Liver (tissue), 3 donors: ENCODE measurements around the gene KRT86.

ENCODE experiments used
- EGR1 ChIP-seq, 2 donors: IDR thresholded peaks; 2 replicates each; pipeline ENCODE4 v1.6.1; 2016 to 2018; ENCODE audit warnings: antibody characterized with exemption in 2 of 2, low read depth in 2 of 2
- FOXA1 ChIP-seq: IDR thresholded peaks from 2 replicates; pipeline ENCODE4 v1.6.1; 2016; ENCODE audit warnings: antibody characterized with exemption
- FOXA2 ChIP-seq: IDR thresholded peaks from 2 replicates; pipeline ENCODE4 v1.6.1; 2016; ENCODE audit warnings: antibody characterized with exemption
- RAD21 ChIP-seq, 2 donors: IDR thresholded peaks; 2 replicates each; pipeline ENCODE4 v1.6.1; 2016; ENCODE audit warnings: antibody characterized with exemption in 2 of 2, mild to moderate bottlenecking in 2 of 2
- SP1 ChIP-seq: IDR thresholded peaks from 2 replicates; pipeline ENCODE4 v1.6.1; 2018; ENCODE audit warnings: antibody characterized with exemption, mild to moderate bottlenecking
- TAF1 ChIP-seq: conservative IDR thresholded peaks from 2 replicates; pipeline ENCODE4 v1.6.1; 2016; ENCODE audit warnings: antibody characterized with exemption, mild to moderate bottlenecking
- TF ChIP-seq, protein P1 (sequence below): fragments of 150-350 bp; IDR thresholded peaks from 2 replicates; pipeline ENCODE4 v1.5.1; 2017; ENCODE audit warnings: improper control_type of control experiment, low read depth, low read length; ENCODE audit not compliant: missing input control
- TF ChIP-seq, protein P2 (sequence below): IDR thresholded peaks from 2 replicates; pipeline ENCODE4 v1.6.1; 2016; ENCODE audit warnings: antibody characterized with exemption
- TF ChIP-seq, protein P3 (sequence below): IDR thresholded peaks from 2 replicates; pipeline ENCODE4 v1.6.1; 2016; ENCODE audit warnings: antibody characterized with exemption
- TF ChIP-seq, protein P4 (sequence below): IDR thresholded peaks from 2 replicates; pipeline ENCODE4 v1.6.1; 2016; ENCODE audit warnings: antibody characterized with exemption, mild to moderate bottlenecking
- donor health status: healthy.
- donor health status: healthy.

DNA sequence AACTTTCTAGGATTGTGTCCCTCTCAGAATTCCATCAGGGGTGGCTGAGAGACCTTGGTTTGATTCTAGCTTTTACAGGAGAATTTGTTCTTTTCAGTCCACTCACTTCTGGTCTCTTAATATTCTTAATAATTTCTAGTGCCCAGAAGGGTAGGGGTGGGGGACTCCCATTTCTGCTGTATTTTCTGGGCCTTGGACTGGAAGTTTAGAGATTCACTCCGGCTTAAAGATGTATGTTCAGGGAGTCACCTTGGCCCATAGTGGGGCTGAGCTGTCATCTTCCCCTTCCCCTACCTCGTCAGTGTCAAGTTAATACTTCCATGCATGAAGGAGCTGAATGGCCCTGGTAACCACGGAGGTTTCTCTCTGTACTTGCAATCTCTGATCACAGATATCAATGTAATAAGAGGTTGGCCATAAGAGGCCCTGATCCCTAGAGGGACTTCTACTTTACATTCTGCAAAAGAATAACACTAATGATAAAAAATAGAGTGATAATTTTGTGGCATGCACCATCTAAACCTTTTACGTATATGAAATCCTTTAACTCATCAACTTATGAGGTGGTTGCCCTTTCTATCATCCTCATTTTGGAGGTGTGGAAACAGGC, 10.2 kb downstream of the KRT86 start:
- TF ChIP-seq, protein P1, sequence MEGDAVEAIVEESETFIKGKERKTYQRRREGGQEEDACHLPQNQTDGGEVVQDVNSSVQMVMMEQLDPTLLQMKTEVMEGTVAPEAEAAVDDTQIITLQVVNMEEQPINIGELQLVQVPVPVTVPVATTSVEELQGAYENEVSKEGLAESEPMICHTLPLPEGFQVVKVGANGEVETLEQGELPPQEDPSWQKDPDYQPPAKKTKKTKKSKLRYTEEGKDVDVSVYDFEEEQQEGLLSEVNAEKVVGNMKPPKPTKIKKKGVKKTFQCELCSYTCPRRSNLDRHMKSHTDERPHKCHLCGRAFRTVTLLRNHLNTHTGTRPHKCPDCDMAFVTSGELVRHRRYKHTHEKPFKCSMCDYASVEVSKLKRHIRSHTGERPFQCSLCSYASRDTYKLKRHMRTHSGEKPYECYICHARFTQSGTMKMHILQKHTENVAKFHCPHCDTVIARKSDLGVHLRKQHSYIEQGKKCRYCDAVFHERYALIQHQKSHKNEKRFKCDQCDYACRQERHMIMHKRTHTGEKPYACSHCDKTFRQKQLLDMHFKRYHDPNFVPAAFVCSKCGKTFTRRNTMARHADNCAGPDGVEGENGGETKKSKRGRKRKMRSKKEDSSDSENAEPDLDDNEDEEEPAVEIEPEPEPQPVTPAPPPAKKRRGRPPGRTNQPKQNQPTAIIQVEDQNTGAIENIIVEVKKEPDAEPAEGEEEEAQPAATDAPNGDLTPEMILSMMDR: no peak
- TF ChIP-seq TAF1 (no peak), FOXA2 (no peak), SP1 (no peak), EGR1 (IDR thresholded peaks at IDR 0.05; ENCODE audit: low read depth in 2 of 2) (no peak), RAD21 (IDR thresholded peaks at IDR 0.05) (no peak), FOXA1 (no peak)
- TF ChIP-seq, protein P2, sequence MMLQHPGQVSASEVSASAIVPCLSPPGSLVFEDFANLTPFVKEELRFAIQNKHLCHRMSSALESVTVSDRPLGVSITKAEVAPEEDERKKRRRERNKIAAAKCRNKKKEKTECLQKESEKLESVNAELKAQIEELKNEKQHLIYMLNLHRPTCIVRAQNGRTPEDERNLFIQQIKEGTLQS: no peak
- TF ChIP-seq, protein P3, sequence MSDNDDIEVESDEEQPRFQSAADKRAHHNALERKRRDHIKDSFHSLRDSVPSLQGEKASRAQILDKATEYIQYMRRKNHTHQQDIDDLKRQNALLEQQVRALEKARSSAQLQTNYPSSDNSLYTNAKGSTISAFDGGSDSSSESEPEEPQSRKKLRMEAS: no peak
- TF ChIP-seq, protein P4, sequence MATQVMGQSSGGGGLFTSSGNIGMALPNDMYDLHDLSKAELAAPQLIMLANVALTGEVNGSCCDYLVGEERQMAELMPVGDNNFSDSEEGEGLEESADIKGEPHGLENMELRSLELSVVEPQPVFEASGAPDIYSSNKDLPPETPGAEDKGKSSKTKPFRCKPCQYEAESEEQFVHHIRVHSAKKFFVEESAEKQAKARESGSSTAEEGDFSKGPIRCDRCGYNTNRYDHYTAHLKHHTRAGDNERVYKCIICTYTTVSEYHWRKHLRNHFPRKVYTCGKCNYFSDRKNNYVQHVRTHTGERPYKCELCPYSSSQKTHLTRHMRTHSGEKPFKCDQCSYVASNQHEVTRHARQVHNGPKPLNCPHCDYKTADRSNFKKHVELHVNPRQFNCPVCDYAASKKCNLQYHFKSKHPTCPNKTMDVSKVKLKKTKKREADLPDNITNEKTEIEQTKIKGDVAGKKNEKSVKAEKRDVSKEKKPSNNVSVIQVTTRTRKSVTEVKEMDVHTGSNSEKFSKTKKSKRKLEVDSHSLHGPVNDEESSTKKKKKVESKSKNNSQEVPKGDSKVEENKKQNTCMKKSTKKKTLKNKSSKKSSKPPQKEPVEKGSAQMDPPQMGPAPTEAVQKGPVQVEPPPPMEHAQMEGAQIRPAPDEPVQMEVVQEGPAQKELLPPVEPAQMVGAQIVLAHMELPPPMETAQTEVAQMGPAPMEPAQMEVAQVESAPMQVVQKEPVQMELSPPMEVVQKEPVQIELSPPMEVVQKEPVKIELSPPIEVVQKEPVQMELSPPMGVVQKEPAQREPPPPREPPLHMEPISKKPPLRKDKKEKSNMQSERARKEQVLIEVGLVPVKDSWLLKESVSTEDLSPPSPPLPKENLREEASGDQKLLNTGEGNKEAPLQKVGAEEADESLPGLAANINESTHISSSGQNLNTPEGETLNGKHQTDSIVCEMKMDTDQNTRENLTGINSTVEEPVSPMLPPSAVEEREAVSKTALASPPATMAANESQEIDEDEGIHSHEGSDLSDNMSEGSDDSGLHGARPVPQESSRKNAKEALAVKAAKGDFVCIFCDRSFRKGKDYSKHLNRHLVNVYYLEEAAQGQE: no peak
